Mucosa of descending colon (tissue), 3 donors: Measurements from ENCODE around the gene CTSG. TPM values are rescaled to one million over a fixed set of nuclear protein-coding genes. Genes with fewer than 3 reads are reported as not detected.
A peak's percentile ranks its signal among the peaks of the same experiment; 100 is the strongest.

Experiments used
- ATAC-seq: fragments of 200-7000 bp; cut with Tn5 transposase; one replicate; pipeline ENCODE4 v1.9.1; 2020; ENCODE audit warnings: mild to moderate bottlenecking, moderate library complexity
- DNase-seq, 3 donors: peaks; one replicate each; pipeline ENCODE4 v3.0.0-alpha.2; 2020
- H3K36me3 ChIP-seq: fragments of 200-600 bp; one replicate; pipeline ENCODE4 v1.8.0; 2021; ENCODE audit warnings: low read depth, mild to moderate bottlenecking
- H3K4me1 ChIP-seq: fragments of 200-600 bp; one replicate; pipeline ENCODE4 v1.8.0; 2021; ENCODE audit warnings: low read depth, mild to moderate bottlenecking
- H3K4me3 ChIP-seq: fragments of 200-600 bp; one replicate; pipeline ENCODE4 v1.8.0; 2021; ENCODE audit warnings: mild to moderate bottlenecking
- H3K9me3 ChIP-seq: fragments of 200-600 bp; one replicate; pipeline ENCODE4 v1.8.0; 2021; ENCODE audit warnings: mild to moderate bottlenecking
- intact Hi-C, 2 donors: fragments of 100-400 bp; cut with DNase I in 1 of 2; cut with micrococcal nuclease in 1 of 2; formaldehyde crosslinking; loops; one replicate each; pipeline versions ENCODE4 v1.11.0 to v1.11.1; 2022; cut with DNase I, micrococcal nuclease
- total RNA-seq, 3 donors: library from RNA; stranded (reverse); fragmentation: NEBNext Ultra II Directional in 2 of 3; extraction: Animal tissue kit (Norgen Biotek cat#: 25700) in 2 of 3; gene quantifications; one replicate each; pipeline versions ENCODE4 v1.2.1 to v1.2.4, GENCODE V29; 2021 to 2023
- TF ChIP-seq, protein P1 (sequence below): fragments of 200-600 bp; IDR thresholded peaks from one replicate; pipeline ENCODE4 v1.8.0; 2022; ENCODE audit warnings: antibody characterized with exemption, mild to moderate bottlenecking
- donor health status: DM: no; HTN: no; CAD: no; lungs with moderate emphysema.
- donor health status: DM: no; HTN: no; CAD: no.
- donor health status: DM: no; HTN: yes; CAD: no.

The CTSG gene
- total RNA-seq, 3 donors from 2014 or later, result 2.9 to 9.1 TPM; not detected in 1

DNA sequence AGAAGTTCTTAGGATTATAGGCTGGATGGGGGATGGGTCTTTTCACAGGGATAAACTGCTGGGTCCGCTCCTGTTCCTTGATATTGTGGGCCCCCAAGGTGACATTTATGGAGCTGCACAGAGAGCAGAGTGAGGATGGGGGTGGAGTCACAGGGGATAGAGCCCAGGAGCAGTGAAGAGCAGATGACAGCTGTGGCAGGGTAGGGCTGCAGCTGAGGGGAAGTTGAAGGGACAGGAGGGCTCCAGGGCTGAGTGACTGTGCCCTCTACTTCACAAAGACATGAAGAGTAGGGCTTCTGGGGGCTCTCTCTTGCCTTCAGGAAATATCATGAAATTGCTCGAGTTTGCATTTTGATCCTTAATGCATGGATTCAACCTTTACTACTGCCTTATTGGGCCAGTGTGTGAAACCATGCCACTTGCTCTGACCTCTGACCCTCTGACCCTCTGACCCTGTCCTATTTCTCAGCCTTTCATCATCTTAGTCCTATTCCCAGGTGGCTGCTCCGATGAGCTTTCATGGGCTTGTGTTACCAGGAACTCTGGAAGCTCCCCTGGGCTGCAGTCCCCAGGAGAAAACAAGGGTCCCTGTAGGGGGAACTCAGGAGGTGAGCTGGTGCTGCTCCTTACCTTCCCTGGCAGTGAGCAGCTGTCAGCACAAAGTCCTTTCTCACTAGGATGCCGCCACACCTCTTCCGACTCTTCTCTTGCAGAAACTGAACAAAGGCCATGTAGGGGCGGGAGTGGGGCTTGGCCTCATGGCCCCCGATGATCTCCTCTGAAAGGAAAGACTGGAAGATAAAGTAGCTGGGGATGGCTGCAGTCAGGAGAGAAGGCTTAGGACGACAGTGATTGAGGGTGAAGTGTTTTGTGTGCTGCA is 31.8 kb upstream of the CTSG start:
- no peaks in the 10 kb centered on the region for H3K4me1 ChIP-seq
- no peaks in the 10 kb centered on the region for H3K9me3 ChIP-seq
- ATAC-seq (peak; percentile 36), DNase-seq (no peak)
- H3K36me3 ChIP-seq, result no peaks in the 10 kb centered on the region
- intact Hi-C loops, result no loop called here
- TF ChIP-seq, protein P1, sequence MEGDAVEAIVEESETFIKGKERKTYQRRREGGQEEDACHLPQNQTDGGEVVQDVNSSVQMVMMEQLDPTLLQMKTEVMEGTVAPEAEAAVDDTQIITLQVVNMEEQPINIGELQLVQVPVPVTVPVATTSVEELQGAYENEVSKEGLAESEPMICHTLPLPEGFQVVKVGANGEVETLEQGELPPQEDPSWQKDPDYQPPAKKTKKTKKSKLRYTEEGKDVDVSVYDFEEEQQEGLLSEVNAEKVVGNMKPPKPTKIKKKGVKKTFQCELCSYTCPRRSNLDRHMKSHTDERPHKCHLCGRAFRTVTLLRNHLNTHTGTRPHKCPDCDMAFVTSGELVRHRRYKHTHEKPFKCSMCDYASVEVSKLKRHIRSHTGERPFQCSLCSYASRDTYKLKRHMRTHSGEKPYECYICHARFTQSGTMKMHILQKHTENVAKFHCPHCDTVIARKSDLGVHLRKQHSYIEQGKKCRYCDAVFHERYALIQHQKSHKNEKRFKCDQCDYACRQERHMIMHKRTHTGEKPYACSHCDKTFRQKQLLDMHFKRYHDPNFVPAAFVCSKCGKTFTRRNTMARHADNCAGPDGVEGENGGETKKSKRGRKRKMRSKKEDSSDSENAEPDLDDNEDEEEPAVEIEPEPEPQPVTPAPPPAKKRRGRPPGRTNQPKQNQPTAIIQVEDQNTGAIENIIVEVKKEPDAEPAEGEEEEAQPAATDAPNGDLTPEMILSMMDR, result no peak
- no peak overlapping the region for H3K4me3 ChIP-seq

DNA sequence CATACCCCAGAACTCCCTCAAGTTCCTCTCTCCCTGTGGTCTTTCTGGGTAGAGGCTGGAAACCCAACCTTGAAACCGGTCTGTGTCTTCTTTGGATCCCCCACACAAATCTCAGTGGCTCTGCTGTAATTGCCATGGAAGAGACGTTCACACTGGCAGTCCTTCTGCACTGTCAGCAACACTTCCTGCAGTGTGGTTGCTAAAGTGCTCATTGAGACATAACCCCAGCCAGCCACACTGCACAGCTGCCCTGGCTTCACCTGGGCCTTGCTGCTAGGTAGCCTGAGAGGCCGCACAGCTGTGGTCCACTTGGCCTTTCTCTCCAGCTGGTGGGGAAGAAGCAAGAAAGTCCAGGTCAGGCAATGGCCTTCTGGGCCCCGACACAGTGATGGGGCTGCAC is 31.0 kb upstream of the CTSG start:
- intact Hi-C loops, result no loop called here
- Histone ChIP-seq H3K4me1 (no peaks in the 10 kb centered on the region), H3K36me3 (no peaks in the 10 kb centered on the region), H3K9me3 (no peaks in the 10 kb centered on the region), H3K4me3 (no peak overlapping the region)
- TF ChIP-seq, protein P1, result no peak
- DNase-seq (no peak), ATAC-seq (peak; percentile 40)

DNA sequence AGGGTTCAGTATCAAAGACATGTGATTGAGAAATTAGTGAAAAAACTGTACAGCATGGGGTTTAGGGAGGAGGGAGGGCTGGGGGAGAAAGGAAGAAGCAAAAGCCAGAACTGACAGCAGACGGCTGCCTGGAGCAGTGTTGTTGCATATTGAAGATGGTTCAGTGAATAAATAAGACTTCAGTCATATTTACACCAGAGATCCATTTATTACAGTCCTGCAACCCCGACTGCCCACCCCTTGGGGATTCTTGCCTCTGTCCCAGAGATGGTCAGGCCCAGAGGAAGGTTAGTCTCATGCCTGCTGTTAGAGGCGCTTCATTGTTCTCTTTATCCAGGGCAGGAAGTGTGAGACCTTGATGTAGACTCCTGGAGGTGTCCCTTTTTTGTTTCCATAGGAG is 30.2 kb upstream of the CTSG start:
- Histone ChIP-seq H3K9me3 (no peaks in the 10 kb centered on the region), H3K4me3 (no peak overlapping the region), H3K36me3 (no peaks in the 10 kb centered on the region), H3K4me1 (no peaks in the 10 kb centered on the region)
- intact Hi-C loops, result no loop called here
- DNase-seq, result no peak
- TF ChIP-seq, protein P1, result no peak
- ATAC-seq, result no peak

DNA sequence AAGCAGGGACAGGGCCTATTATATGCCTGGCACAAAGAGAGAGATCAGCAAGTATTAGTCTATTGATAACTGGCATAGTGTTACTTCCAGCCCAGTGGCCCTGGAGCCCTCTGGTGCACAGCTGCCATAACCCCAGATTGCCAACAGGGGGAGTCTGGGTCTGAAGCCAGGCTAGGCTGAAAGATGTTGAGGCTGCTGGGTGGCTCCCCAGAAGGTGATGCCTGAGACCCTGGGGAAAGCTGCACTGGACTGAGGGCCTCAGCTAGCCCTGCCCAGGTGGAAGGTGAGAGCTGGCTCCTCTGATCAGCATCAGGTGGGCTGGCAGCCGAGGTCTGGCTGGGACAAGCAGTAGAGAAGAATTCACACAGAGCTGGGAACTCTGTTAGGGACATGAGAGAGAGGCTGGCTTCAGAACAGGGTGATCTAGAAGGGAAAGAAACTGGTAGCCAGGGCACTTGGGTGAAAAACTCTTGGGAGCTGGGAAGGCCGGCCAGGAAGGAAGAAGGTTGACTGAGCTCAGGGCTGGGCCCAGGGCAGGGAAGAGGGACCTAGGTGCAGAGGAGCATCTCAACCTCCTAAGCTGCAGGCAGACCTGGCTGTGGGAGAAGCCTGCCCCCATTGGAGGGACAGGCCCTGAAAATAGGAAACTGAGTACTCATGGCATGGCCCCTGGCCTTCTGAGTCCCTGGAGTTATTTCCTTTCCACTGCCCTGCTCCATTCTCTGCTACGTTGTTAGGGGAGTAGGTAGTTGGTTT is 29.6 kb upstream of the CTSG start:
- Histone ChIP-seq H3K36me3 (no peaks in the 10 kb centered on the region), H3K4me3 (no peak overlapping the region), H3K4me1 (no peaks in the 10 kb centered on the region), H3K9me3 (no peaks in the 10 kb centered on the region)
- peak in 2 of 3 donors; percentile 53 to 63 for DNase-seq
- TF ChIP-seq, protein P1, result peak; percentile 80
- ATAC-seq, result peak; percentile 79
- intact Hi-C loops, result no loop called here

DNA sequence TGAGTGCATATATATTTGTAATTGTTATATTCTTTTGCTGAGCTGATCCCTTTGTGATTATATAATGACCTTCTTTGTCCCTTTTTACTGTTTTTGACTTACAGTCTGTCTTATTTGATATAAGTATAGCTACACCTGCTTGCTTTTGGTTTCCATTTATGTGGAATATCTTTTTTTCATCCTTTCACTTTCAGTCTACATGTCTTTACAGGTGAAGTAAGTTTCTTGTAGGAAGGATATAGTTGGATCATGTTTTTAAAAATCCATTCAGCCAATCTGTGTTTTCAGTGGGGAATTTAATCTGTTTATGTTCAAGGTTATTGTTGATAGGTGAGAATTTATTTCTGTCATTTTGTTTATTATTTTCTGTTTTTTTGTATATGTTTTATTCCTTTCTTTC is 21.4 kb upstream of the CTSG start:
- peaks cover 14% of the 10 kb centered on the region for H3K9me3 ChIP-seq
- ATAC-seq (no peak), DNase-seq (no peak)
- TF ChIP-seq, protein P1, result no peak
- no peak overlapping the region for H3K4me3 ChIP-seq
- intact Hi-C loops, result no loop called here
- H3K4me1 ChIP-seq, result no peaks in the 10 kb centered on the region
- H3K36me3 ChIP-seq, result no peaks in the 10 kb centered on the region
